H9 (cell line): Measurements from ENCODE around the gene ANKRD53. TPM values are rescaled to one million over a fixed set of nuclear protein-coding genes. Genes with fewer than 3 reads are reported as not detected.

Experiments
- DNase-seq: peaks from one replicate; pipeline ENCODE4 v3.0.0-alpha.2; 2017
- H2AFZ ChIP-seq: one replicate; pipeline ENCODE4 v1.6.1; 2013; ENCODE audit warnings: mild to moderate bottlenecking, low read length, control low read depth, moderate library complexity
- H2AK5ac ChIP-seq: 2 replicates; pipeline ENCODE4 v1.6.1; 2013; ENCODE audit warnings: low read length, control low read depth, mixed read lengths; ENCODE audit not compliant: insufficient read length
- H2BK120ac ChIP-seq: one replicate; pipeline ENCODE4 v1.6.1; 2013; ENCODE audit warnings: low read depth, mild to moderate bottlenecking, low read length, control low read depth, inconsistent platforms; ENCODE audit not compliant: poor library complexity, severe bottlenecking
- H2BK12ac ChIP-seq: 2 replicates; pipeline ENCODE4 v1.6.1; 2013; ENCODE audit warnings: low read length, control low read depth, mixed read lengths, low read depth; ENCODE audit not compliant: insufficient read length
- H2BK15ac ChIP-seq: 2 replicates; pipeline ENCODE4 v1.6.1; 2013; ENCODE audit warnings: low read depth, low read length, control low read depth
- H2BK20ac ChIP-seq: one replicate; pipeline ENCODE4 v1.6.1; 2013; ENCODE audit warnings: low read depth, mild to moderate bottlenecking, low read length, control low read depth, inconsistent platforms; ENCODE audit not compliant: poor library complexity, severe bottlenecking
- H2BK5ac ChIP-seq: 2 replicates; pipeline ENCODE4 v1.6.1; 2013; ENCODE audit warnings: low read length, control low read depth, mixed read lengths; ENCODE audit not compliant: insufficient read length
- H3K14ac ChIP-seq: 2 replicates; pipeline ENCODE4 v1.6.1; 2013; ENCODE audit warnings: low read length, control low read depth; ENCODE audit not compliant: insufficient read depth
- H3K18ac ChIP-seq: 2 replicates; pipeline ENCODE4 v1.6.1; 2013; ENCODE audit warnings: low read depth, mild to moderate bottlenecking, mixed read lengths, low read length, control low read depth; ENCODE audit not compliant: insufficient read length
- H3K23ac ChIP-seq: 2 replicates; pipeline ENCODE4 v1.6.1; 2013; ENCODE audit warnings: low read length, control low read depth, mixed read lengths, low read depth; ENCODE audit not compliant: insufficient read length
- H3K23me2 ChIP-seq: 2 replicates; pipeline ENCODE4 v1.6.1; 2013; ENCODE audit warnings: low read depth, mild to moderate bottlenecking, mixed read lengths, low read length, control low read depth; ENCODE audit not compliant: insufficient read length, poor library complexity, severe bottlenecking
- H3K27ac ChIP-seq: 2 replicates; pipeline ENCODE4 v1.5.1; 2013; ENCODE audit warnings: low read length, control low read depth, mixed read lengths, low read depth; ENCODE audit not compliant: insufficient read length
- H3K27me3 ChIP-seq: 2 replicates; pipeline ENCODE4 v1.6.1; 2013; ENCODE audit warnings: low read length, control low read depth, inconsistent platforms; ENCODE audit not compliant: insufficient read depth
- H3K4ac ChIP-seq: 2 replicates; pipeline ENCODE4 v1.6.1; 2013; ENCODE audit warnings: low read depth, mild to moderate bottlenecking, control low read depth, inconsistent platforms, low read length, moderate library complexity
- H3K4me1 ChIP-seq: 2 replicates; pipeline ENCODE4 v1.6.1; 2013; ENCODE audit warnings: low read length, control low read depth, inconsistent platforms; ENCODE audit not compliant: insufficient read depth
- H3K4me2 ChIP-seq: 2 replicates; pipeline ENCODE4 v1.6.1; 2013; ENCODE audit warnings: low read length, control low read depth, mixed read lengths; ENCODE audit not compliant: insufficient read length, insufficient read depth
- H3K56ac ChIP-seq: 2 replicates; pipeline ENCODE4 v1.6.1; 2013; ENCODE audit warnings: low read depth, mild to moderate bottlenecking, mixed read lengths, low read length, control low read depth; ENCODE audit not compliant: insufficient read length
- H3K79me1 ChIP-seq: 2 replicates; pipeline ENCODE4 v1.6.1; 2013; ENCODE audit warnings: low read depth, mild to moderate bottlenecking, moderate library complexity, low read length, control low read depth, inconsistent platforms; ENCODE audit not compliant: insufficient read depth, poor library complexity, severe bottlenecking
- H3K79me2 ChIP-seq: 2 replicates; pipeline ENCODE4 v1.6.1; 2013; ENCODE audit warnings: low read length, control low read depth, inconsistent platforms; ENCODE audit not compliant: insufficient read depth
- H3K9ac ChIP-seq: 2 replicates; pipeline ENCODE4 v1.6.1; 2013; ENCODE audit warnings: low read length, control low read depth, mixed read lengths; ENCODE audit not compliant: insufficient read length; ENCODE audit errors: extremely low read depth
- H3K9me3 ChIP-seq: one replicate; pipeline ENCODE4 v1.6.1; 2013; ENCODE audit warnings: low read depth, low read length, inconsistent platforms; ENCODE audit not compliant: control insufficient read depth
- H3T11ph ChIP-seq: one replicate; pipeline ENCODE4 v1.6.1; 2013; ENCODE audit warnings: mild to moderate bottlenecking, low read length, control low read depth, inconsistent platforms
- H4K20me1 ChIP-seq: one replicate; pipeline ENCODE4 v1.6.1; 2013; ENCODE audit not compliant: control insufficient read depth, insufficient read length, insufficient read depth
- H4K5ac ChIP-seq: 2 replicates; pipeline ENCODE4 v1.6.1; 2013; ENCODE audit warnings: low read depth, mild to moderate bottlenecking, mixed read lengths, low read length, control low read depth; ENCODE audit not compliant: insufficient read length
- H4K8ac ChIP-seq: replicated peaks from 2 replicates; pipeline ENCODE4 v1.6.1; 2013; ENCODE audit warnings: low read length, control low read depth, mixed read lengths, low read depth; ENCODE audit not compliant: insufficient read length
- H4K91ac ChIP-seq: 2 replicates; pipeline ENCODE4 v1.6.1; 2013; ENCODE audit warnings: low read depth, mild to moderate bottlenecking, moderate library complexity, mixed read lengths, low read length, control low read depth; ENCODE audit not compliant: insufficient read length
- H3K27ac Mint-ChIP-seq, 3 experiments: 2 replicates in 2 of 3; 3 replicates in 1 of 3; pipeline ENCODE4 v1.8.0; 2020 to 2021; ENCODE audit warnings: mixed read lengths in 3 of 3, mild to moderate bottlenecking in 1 of 3, moderate library complexity in 1 of 3
- H3K27me3 Mint-ChIP-seq: 2 replicates; pipeline ENCODE4 v1.8.0; 2021; ENCODE audit warnings: low read depth, mild to moderate bottlenecking, moderate library complexity, mixed read lengths
- H3K36me3 Mint-ChIP-seq, 3 experiments: 2 replicates in 2 of 3; 3 replicates in 1 of 3; pipeline ENCODE4 v1.8.0; 2020 to 2021; ENCODE audit warnings: low read depth in 3 of 3, mixed read lengths in 3 of 3; ENCODE audit not compliant: insufficient read depth in 1 of 3
- H3K4me1 Mint-ChIP-seq, 2 experiments: 2 replicates each; pipeline ENCODE4 v1.8.0; 2020; ENCODE audit warnings: mixed read lengths in 2 of 2
- H3K4me3 Mint-ChIP-seq, 2 experiments: 2 replicates in 1 of 2; 3 replicates in 1 of 2; pipeline ENCODE4 v1.8.0; 2020 to 2021; ENCODE audit warnings: mild to moderate bottlenecking in 2 of 2, mixed read lengths in 2 of 2, moderate library complexity in 1 of 2
- H3K9me3 Mint-ChIP-seq, 2 experiments: 2 replicates in 1 of 2; 3 replicates in 1 of 2; pipeline ENCODE4 v1.8.0; 2020; ENCODE audit warnings: mild to moderate bottlenecking in 2 of 2, mixed read lengths in 2 of 2, moderate library complexity in 1 of 2
- CTCF ChIP-seq: fragments of 200-600 bp; sonication (generic); conservative IDR thresholded peaks from 3 replicates; pipeline ENCODE4 v1.8.0; 2021; ENCODE audit warnings: antibody characterized with exemption, mild to moderate bottlenecking
- WGBS: extraction: QIAGEN DNeasy Blood & Tissue Kit; methylation state at CpG from one replicate; pipeline ENCODE4 v1.1.7; 2013; ENCODE audit warnings: missing lambda C conversion rate, low lambda C conversion rate, mixed read lengths; ENCODE audit not compliant: insufficient read length; ENCODE audit errors: extremely low coverage; 5-methylcytosine and 5-hydroxymethylcytosine counted together
- total RNA-seq: library from RNA; stranded (reverse); gene quantifications from 2 replicates; pipeline ENCODE4 v1.2.1, GENCODE V29; 2021

Gene ANKRD53
- total RNA-seq, 1 experiment from 2014 or later: 0.28 TPM

- Histone ChIP-seq H2BK120ac (no peak overlapping the region), H2AK5ac (no peak overlapping the region), H3K79me1 (no peaks in the 10 kb centered on the region), H4K5ac (no peak overlapping the region), H3K9me3 (no peaks in the 10 kb centered on the region), H2AFZ (no peak overlapping the region), H2BK20ac (no peak overlapping the region), H3K27ac (no peak overlapping the region), H3T11ph (no peak overlapping the region), H3K27me3 (peaks cover 9% of the 10 kb centered on the region; the same call in 1 of the 2 replicates), H3K9ac (no peak overlapping the region), H3K79me2 (no peaks in the 10 kb centered on the region), H3K23me2 (peaks cover 4% of the 10 kb centered on the region), H4K8ac (no peak overlapping the region), H3K4ac (no peak overlapping the region), H3K4me2 (no peak overlapping the region), H3K14ac (no peak overlapping the region; the same call in 1 of the 2 replicates), H4K20me1 (no peaks in the 10 kb centered on the region), H2BK12ac (no peak overlapping the region), H2BK5ac (no peak overlapping the region), H3K23ac (no peak overlapping the region), H3K18ac (no peak overlapping the region), H3K56ac (no peak overlapping the region), H4K91ac (no peak overlapping the region), H2BK15ac (no peak overlapping the region), H3K4me1 (peaks cover 9% of the 10 kb centered on the region; the same call in 1 of the 2 replicates)
- H3K27ac Mint-ChIP-seq: no peak overlapping the region
- no peaks in the 10 kb centered on the region; a peak in 2 of 5 replicates for H3K9me3 Mint-ChIP-seq
- TF ChIP-seq CTCF: no peak
- peaks cover 39 to 62% of the 10 kb centered on the region in 2 experiments for H3K4me1 Mint-ChIP-seq
- H3K36me3 Mint-ChIP-seq: no peaks in the 10 kb centered on the region; a peak in 1 of 7 replicates
- H3K4me3 Mint-ChIP-seq: 0 out of 5 replicates have a peak overlapping the region, but pooled peaks of 1 of the 2 experiments have one; percentile 51
- peaks cover 78% of the 10 kb centered on the region for H3K27me3 Mint-ChIP-seq
- peak; percentile 38 for DNase-seq
- WGBS: no CpG with 5 or more reads among the region's 10 CpGs
Measured at GRCh38 chr2:70937866-70938585, 40.4 kb upstream of the ANKRD53 start.
